GM12878 (cell line): Measurements from ENCODE around the gene BRWD1. TPM values are rescaled to one million over a fixed set of nuclear protein-coding genes. Genes with fewer than 3 reads are reported as not detected.

Experiments used
- ATAC-seq: fragments of 200-7000 bp; cut with Tn5 transposase; 3 replicates; pipeline ENCODE4 v1.9.1; 2020; ENCODE audit warnings: mild to moderate bottlenecking, moderate library complexity
- BruUV-seq: library from RNA; stranded (reverse); fragments of 400-500 nt; replicated peaks from 2 replicates; lab custom pipeline; 2021; lab: Mats Ljungman, UMichigan
- CTCF ChIA-PET: fragments of 300-600 bp; sonication (Branson Sonifier 250); formaldehyde crosslinking; extraction: SDS; loops from one replicate; lab custom pipeline; 2021; ENCODE audit warnings: inconsistent platforms; lab: Yijun Ruan, JAX
- POLR2A ChIA-PET: fragments of 350-600 bp; formaldehyde crosslinking; extraction: SDS; loops from one replicate; lab custom pipeline; 2021; ENCODE audit warnings: inconsistent platforms; lab: Charles Lee
- RAD21 ChIA-PET: fragments of 300-600 bp; sonication (Branson Sonifier 250); formaldehyde crosslinking; loops from one replicate; lab custom pipeline; 2023; ENCODE audit warnings: antibody characterized with exemption; ENCODE audit not compliant: unreplicated experiment; lab: Charles Lee
- SMC1A ChIA-PET: fragments of 300-600 bp; sonication (Branson Sonifier 250); formaldehyde crosslinking; loops from one replicate; lab custom pipeline; 2023; ENCODE audit not compliant: unreplicated experiment, uncharacterized antibody; lab: Charles Lee
- DNase-seq: peaks from one replicate; pipeline ENCODE4 v3.0.0-alpha.2; 2011; ENCODE audit warnings: low read depth, low spot score
- FAIRE-seq: peaks from 3 replicates; lab custom pipeline; 2011; peaks lifted over from hg19 to GRCh38; lab: Jason Lieb, UNC
- H2AFZ ChIP-seq: 2 replicates; pipeline ENCODE4 v1.6.0; 2011; ENCODE audit warnings: low read depth, low read length, control low read depth; ENCODE audit not compliant: control insufficient read depth
- H3K27ac ChIP-seq: 2 replicates; pipeline ENCODE4 v1.5.1; 2011; ENCODE audit warnings: control low read depth; ENCODE audit not compliant: control insufficient read depth, insufficient read depth
- H3K27me3 ChIP-seq, 2 experiments: replicated peaks in 1 of 2; 2 replicates each; pipeline versions ENCODE4 v1.6.0 to v1.6.1; 2011; ENCODE audit warnings: low read length in 1 of 2; ENCODE audit not compliant: control insufficient read depth in 2 of 2, insufficient read depth in 2 of 2
- H3K36me3 ChIP-seq, 2 experiments: 2 replicates each; pipeline ENCODE4 v1.5.1; 2011; ENCODE audit warnings: low read length in 1 of 2; ENCODE audit not compliant: control insufficient read depth in 2 of 2, insufficient read depth in 2 of 2
- H3K4me1 ChIP-seq: 2 replicates; pipeline ENCODE4 v1.6.1; 2011; ENCODE audit warnings: mild to moderate bottlenecking, low read length, moderate library complexity, mixed read lengths; ENCODE audit not compliant: control insufficient read depth, insufficient read depth
- H3K4me2 ChIP-seq: 2 replicates; pipeline ENCODE4 v1.6.0; 2011; ENCODE audit warnings: control low read depth; ENCODE audit not compliant: control insufficient read depth, insufficient read depth
- H3K4me3 ChIP-seq: fragments of 200-600 bp; sonication (generic); 2 replicates; pipeline ENCODE4 v1.5.1; 2016
- H3K79me2 ChIP-seq: 2 replicates; pipeline ENCODE4 v1.6.0; 2011; ENCODE audit warnings: low read length; ENCODE audit not compliant: control insufficient read depth, insufficient read depth
- H3K9ac ChIP-seq: 2 replicates; pipeline ENCODE4 v1.8.0; 2011; ENCODE audit warnings: low read length, control low read depth, mixed read lengths; ENCODE audit not compliant: control insufficient read depth, insufficient read depth
- H3K9me3 ChIP-seq: replicated peaks from 3 replicates; pipeline ENCODE4 v1.5.1; 2011; ENCODE audit warnings: mild to moderate bottlenecking, low read length; ENCODE audit not compliant: control insufficient read depth, insufficient read depth
- H4K20me1 ChIP-seq: 2 replicates; pipeline ENCODE4 v1.6.0; 2011; ENCODE audit not compliant: control insufficient read depth, insufficient read depth
- CBFB ChIP-seq: IDR thresholded peaks from 2 replicates; pipeline ENCODE4 v1.6.1; 2016; ENCODE audit warnings: antibody characterized with exemption, low read depth
- CHD2 ChIP-seq: IDR thresholded peaks from 2 replicates; pipeline ENCODE4 v1.6.1; 2011; ENCODE audit warnings: low read depth, low read length, improper control_type of control experiment, borderline replicate concordance
- FOS ChIP-seq: IDR thresholded peaks from 3 replicates; pipeline ENCODE4 v1.6.1; 2011; ENCODE audit warnings: borderline replicate concordance; ENCODE audit not compliant: insufficient read length; ENCODE audit errors: extremely low read depth
- JUNB ChIP-seq: IDR thresholded peaks from 2 replicates; pipeline ENCODE4 v1.6.1; 2016; ENCODE audit warnings: antibody characterized with exemption, mild to moderate bottlenecking
- JUND ChIP-seq: IDR thresholded peaks from 2 replicates; pipeline ENCODE4 v1.6.1; 2012; ENCODE audit warnings: low read depth, mild to moderate bottlenecking, low read length, improper control_type of control experiment, moderate library complexity
- KDM1A ChIP-seq: fragments of 200-600 bp; sonication (generic); IDR thresholded peaks from 2 replicates; pipeline ENCODE4 v1.6.1; 2016; ENCODE audit warnings: borderline replicate concordance
- NFIC ChIP-seq: IDR thresholded peaks from 2 replicates; pipeline ENCODE4 v1.6.1; 2012; ENCODE audit warnings: low read depth, mild to moderate bottlenecking, inconsistent platforms, low read length, moderate library complexity
- PML ChIP-seq: IDR thresholded peaks from 2 replicates; pipeline ENCODE4 v1.6.1; 2012; ENCODE audit warnings: low read length, inconsistent platforms
- RB1 ChIP-seq: fragments of 450-650 bp; formaldehyde crosslinking; IDR thresholded peaks from 2 replicates; pipeline ENCODE4 v1.6.1; 2017; ENCODE audit warnings: mild to moderate bottlenecking, borderline replicate concordance
- SIN3A ChIP-seq: IDR thresholded peaks from 2 replicates; pipeline ENCODE4 v1.6.1; 2012; ENCODE audit warnings: low read depth, low read length, improper control_type of control experiment
- SMAD5 ChIP-seq: IDR thresholded peaks from 2 replicates; pipeline ENCODE4 v1.6.1; 2016; ENCODE audit warnings: antibody characterized with exemption, low read depth
- TCF7 ChIP-seq: IDR thresholded peaks from 2 replicates; pipeline ENCODE4 v1.6.1; 2014; ENCODE audit warnings: antibody characterized with exemption, borderline replicate concordance
- YY1 ChIP-seq: IDR thresholded peaks from 2 replicates; pipeline ENCODE4 v1.6.1; 2011; ENCODE audit warnings: low read depth, mild to moderate bottlenecking, low read length
- WGBS: methylation state at CpG from one replicate; pipeline ENCODE4 v1.1.6; 2016; ENCODE audit warnings: low lambda C conversion rate; ENCODE audit not compliant: insufficient replicate concordance, insufficient coverage; ENCODE audit errors: missing lambda C conversion rate; 5-methylcytosine and 5-hydroxymethylcytosine counted together
- in situ Hi-C: fragments of 300-500 bp; cut with MboI; formaldehyde crosslinking; loops from 9 replicates; pipeline ENCODE4 v1.14.3; 2018; ENCODE audit warnings: mixed read lengths
- intact Hi-C: fragments of 100-400 bp; cut with micrococcal nuclease; formaldehyde crosslinking; loops from one replicate; pipeline ENCODE4 v1.14.2; 2022; ENCODE audit not compliant: unreplicated experiment
- polyA plus RNA-seq, 11 experiments: library from polyadenylated mRNA; depleted of rRNA in 4 of 11; unstranded in 6 of 11; stranded (reverse) in 5 of 11; fragments of >200 nt; fragmentation: Nextera tagmentation in 4 of 11; fragmentation: Illumina TruSeq in 1 of 11; extraction: Ambion mirVana in 4 of 11; extraction: Trizol in 1 of 11; gene quantifications; 1 replicate in 1 of 11; 2 replicates in 10 of 11; pipeline versions ENCODE4 v1.2.1 to v1.2.3, GENCODE V29; 2011 to 2016; ENCODE audit warnings: inconsistent platforms in 2 of 11, missing spikeins in 2 of 11, low read depth in 1 of 11
- total RNA-seq, 4 experiments: library from RNA; depleted of rRNA in 3 of 4; stranded (reverse); fragments of >200 nt in 3 of 4; fragmentation: Illumina TruSeq in 1 of 4; extraction: Trizol in 1 of 4; gene quantifications; 2 replicates each; pipeline versions ENCODE4 v1.2.1 to v1.2.3, GENCODE V29; 2013 to 2021
- TF ChIP-seq, protein P1 (sequence below): IDR thresholded peaks from 2 replicates; pipeline ENCODE4 v1.6.1; 2012; ENCODE audit warnings: low read length, inconsistent platforms
- TF ChIP-seq, protein P2 (sequence below): fragments of 450-650 bp; formaldehyde crosslinking; IDR thresholded peaks from 2 replicates; pipeline ENCODE4 v1.4.0; 2020; ENCODE audit warnings: mild to moderate bottlenecking, moderate library complexity

BRWD1 gene
- total and polyA plus RNA-seq, 10 of the 15 experiments (the other 5 are each of a cell fraction or from before 2014, with no cell fraction given), result 3.1 to 19.0 (median 13.5) TPM

DNA sequence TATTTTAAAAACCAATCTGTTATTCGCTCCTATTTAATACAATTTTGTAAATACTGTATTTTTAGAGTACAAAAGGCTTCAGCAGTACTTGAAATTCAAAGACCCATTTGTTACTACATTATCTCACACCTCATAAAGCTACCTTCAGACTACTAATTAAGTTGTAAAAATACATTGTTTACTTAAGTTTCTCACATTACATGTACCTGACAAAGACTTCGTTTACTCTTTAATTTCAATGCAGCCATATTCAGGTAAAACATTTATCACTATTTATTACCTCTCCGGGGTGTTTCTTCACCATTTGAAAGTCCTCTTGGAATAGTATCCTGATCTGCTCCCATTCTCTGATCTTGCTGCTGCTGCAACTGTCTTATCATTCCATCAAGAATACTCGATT lies 55.2 kb downstream of the BRWD1 start:
- Histone ChIP-seq H2AFZ (no peak overlapping the region), H3K4me2 (no peak overlapping the region), H3K9me3 (no peaks in the 10 kb centered on the region), H3K27me3 (no peaks in the 10 kb centered on the region), H3K27ac (no peak overlapping the region), H3K36me3 (peaks cover 2 to 8% of the 10 kb centered on the region in 2 experiments; a peak in 3 of 4 replicates), H3K9ac (no peak overlapping the region), H3K4me1 (no peaks in the 10 kb centered on the region), H3K79me2 (no peaks in the 10 kb centered on the region), H3K4me3 (no peak overlapping the region), H4K20me1 (no peaks in the 10 kb centered on the region)
- RAD21 ChIA-PET, result no interaction called here
- CTCF ChIA-PET, result interaction anchor here (0.6 kb wide), 1 partner anchor 39 kb away, joined by 3 read pairs; no protein-coding TSS in a partner anchor
- TF ChIP-seq SIN3A, result no peak
- no peak for TF ChIP-seq CHD2
- TF ChIP-seq KDM1A, result no peak
- no peak for TF ChIP-seq TCF7
- no peak for TF ChIP-seq JUNB
- TF ChIP-seq SMAD5, result no peak
- in situ Hi-C loops (no loop called here), intact Hi-C loops (no loop called here)
- FAIRE-seq (no peak), ATAC-seq (no peak), DNase-seq (no peak)
- 97% methylated on average over 4 of the region's 4 CpGs for WGBS
- POLR2A ChIA-PET, result interaction anchor here (0.6 kb wide), 1 partner anchor 574 kb away, joined by 3 read pairs; no protein-coding TSS in a partner anchor
- SMC1A ChIA-PET, result interaction anchor here (0.9 kb wide), 1 partner anchor 68 kb away, joined by 3 read pairs; no protein-coding TSS in a partner anchor
- no TSS peak for BruUV-seq

DNA sequence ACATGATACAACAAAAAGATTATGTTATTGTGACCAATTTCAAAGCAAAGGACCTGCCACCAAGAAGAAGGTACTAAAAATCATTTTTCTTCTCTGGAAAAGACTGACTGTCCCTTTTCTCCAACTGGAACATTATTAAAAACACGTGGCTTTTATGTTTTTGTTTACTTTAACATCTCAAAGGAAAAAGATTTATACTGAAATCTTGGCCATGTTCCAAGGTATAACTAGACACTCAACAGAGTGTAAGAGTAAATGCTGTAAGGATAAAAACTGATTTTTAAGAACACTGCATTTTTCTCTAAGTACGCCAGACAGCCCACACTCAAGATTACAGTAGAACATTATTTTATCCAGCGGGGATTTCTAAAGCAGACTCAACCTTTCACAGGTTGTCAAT lies 62.1 kb downstream of the BRWD1 start:
- no peaks in the 10 kb centered on the region for H4K20me1 ChIP-seq
- H3K4me2 ChIP-seq, result no peak overlapping the region
- no TSS peak for BruUV-seq
- in situ Hi-C loops, result no loop called here
- WGBS, result 96% methylated on average over 3 of the region's 3 CpGs
- H2AFZ ChIP-seq, result no peak overlapping the region
- no peaks in the 10 kb centered on the region for H3K4me1 ChIP-seq
- no peak for DNase-seq
- no peak for FAIRE-seq
- no peaks in the 10 kb centered on the region for H3K79me2 ChIP-seq
- intact Hi-C loops, result no loop called here
- no peaks in the 10 kb centered on the region for H3K9me3 ChIP-seq
- H3K36me3 ChIP-seq, result peaks cover under 1 to 7% of the 10 kb centered on the region in 2 experiments; a peak in 3 of 4 replicates
- H3K4me3 ChIP-seq, result no peak overlapping the region
- ChIA-PET CTCF (interaction anchor here (0.6 kb wide), 1 partner anchor 12 kb away, joined by 3 read pairs; no protein-coding TSS in a partner anchor), RAD21 (no interaction called here), SMC1A (interaction anchor here (0.7 kb wide), 1 partner anchor 10 kb away, joined by 3 read pairs; no protein-coding TSS in a partner anchor), POLR2A (no interaction called here)
- H3K27ac ChIP-seq, result no peak overlapping the region
- H3K27me3 ChIP-seq, result no peaks in the 10 kb centered on the region
- no peak overlapping the region for H3K9ac ChIP-seq
- no peak for ATAC-seq
- TF ChIP-seq RB1 (no peak), JUND (no peak), CBFB (no peak), PML (no peak), FOS (no peak), NFIC (no peak), SIN3A (no peak), YY1 (no peak)
- TF ChIP-seq, protein P1, sequence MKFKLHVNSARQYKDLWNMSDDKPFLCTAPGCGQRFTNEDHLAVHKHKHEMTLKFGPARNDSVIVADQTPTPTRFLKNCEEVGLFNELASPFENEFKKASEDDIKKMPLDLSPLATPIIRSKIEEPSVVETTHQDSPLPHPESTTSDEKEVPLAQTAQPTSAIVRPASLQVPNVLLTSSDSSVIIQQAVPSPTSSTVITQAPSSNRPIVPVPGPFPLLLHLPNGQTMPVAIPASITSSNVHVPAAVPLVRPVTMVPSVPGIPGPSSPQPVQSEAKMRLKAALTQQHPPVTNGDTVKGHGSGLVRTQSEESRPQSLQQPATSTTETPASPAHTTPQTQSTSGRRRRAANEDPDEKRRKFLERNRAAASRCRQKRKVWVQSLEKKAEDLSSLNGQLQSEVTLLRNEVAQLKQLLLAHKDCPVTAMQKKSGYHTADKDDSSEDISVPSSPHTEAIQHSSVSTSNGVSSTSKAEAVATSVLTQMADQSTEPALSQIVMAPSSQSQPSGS, result no peak
- TF ChIP-seq, protein P2, sequence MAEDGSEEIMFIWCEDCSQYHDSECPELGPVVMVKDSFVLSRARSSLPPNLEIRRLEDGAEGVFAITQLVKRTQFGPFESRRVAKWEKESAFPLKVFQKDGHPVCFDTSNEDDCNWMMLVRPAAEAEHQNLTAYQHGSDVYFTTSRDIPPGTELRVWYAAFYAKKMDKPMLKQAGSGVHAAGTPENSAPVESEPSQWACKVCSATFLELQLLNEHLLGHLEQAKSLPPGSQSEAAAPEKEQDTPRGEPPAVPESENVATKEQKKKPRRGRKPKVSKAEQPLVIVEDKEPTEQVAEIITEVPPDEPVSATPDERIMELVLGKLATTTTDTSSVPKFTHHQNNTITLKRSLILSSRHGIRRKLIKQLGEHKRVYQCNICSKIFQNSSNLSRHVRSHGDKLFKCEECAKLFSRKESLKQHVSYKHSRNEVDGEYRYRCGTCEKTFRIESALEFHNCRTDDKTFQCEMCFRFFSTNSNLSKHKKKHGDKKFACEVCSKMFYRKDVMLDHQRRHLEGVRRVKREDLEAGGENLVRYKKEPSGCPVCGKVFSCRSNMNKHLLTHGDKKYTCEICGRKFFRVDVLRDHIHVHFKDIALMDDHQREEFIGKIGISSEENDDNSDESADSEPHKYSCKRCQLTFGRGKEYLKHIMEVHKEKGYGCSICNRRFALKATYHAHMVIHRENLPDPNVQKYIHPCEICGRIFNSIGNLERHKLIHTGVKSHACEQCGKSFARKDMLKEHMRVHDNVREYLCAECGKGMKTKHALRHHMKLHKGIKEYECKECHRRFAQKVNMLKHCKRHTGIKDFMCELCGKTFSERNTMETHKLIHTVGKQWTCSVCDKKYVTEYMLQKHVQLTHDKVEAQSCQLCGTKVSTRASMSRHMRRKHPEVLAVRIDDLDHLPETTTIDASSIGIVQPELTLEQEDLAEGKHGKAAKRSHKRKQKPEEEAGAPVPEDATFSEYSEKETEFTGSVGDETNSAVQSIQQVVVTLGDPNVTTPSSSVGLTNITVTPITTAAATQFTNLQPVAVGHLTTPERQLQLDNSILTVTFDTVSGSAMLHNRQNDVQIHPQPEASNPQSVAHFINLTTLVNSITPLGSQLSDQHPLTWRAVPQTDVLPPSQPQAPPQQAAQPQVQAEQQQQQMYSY, result no peak
